ENCODE results near the gene ZBTB7B. TPM values are rescaled to one million over a fixed set of nuclear protein-coding genes. Genes with fewer than 3 reads are reported as not detected.

ZBTB7B gene
- total RNA-seq, 4 donors from 2014 or later, result 3.8 to 53.4 (median 11.9) TPM

- H3K4me1 ChIP-seq, result peaks cover 7 to 8% of the 10 kb centered on the region in 2 donors
- H3K36me3 ChIP-seq, result no peaks in the 10 kb centered on the region
- H3K27ac ChIP-seq, result peak overlapping the region in 1 of 2 donors; percentile 33
- H3K27me3 ChIP-seq, result no peaks in the 10 kb centered on the region
- no peaks in the 10 kb centered on the region for H3K9me3 ChIP-seq
- H3K4me3 ChIP-seq, result no peak overlapping the region
- intact Hi-C loops (cut with DNase I; ENCODE audit: low total_unique reads), result no loop called here
- DNase-seq, result no peak
- TF ChIP-seq POLR2A (IDR thresholded peaks at IDR 0.05), result no peak
- no peak for TF ChIP-seq CTCF (IDR thresholded peaks at IDR 0.05)
These were observed 35.2 kb upstream of the ZBTB7B start for GRCh38 chr1:154967331-154967950.

GRCh38 chr1:154968731-154969130 is 33.9 kb upstream of the ZBTB7B start:
- Histone ChIP-seq H3K9me3 (no peaks in the 10 kb centered on the region), H3K36me3 (no peaks in the 10 kb centered on the region), H3K27ac (peak overlapping the region; percentile 99), H3K4me3 (no peak overlapping the region), H3K4me1 (peaks cover 3 to 8% of the 10 kb centered on the region in 2 donors), H3K27me3 (no peaks in the 10 kb centered on the region)
- intact Hi-C loops (cut with DNase I; ENCODE audit: low total_unique reads), result no loop called here
- no peak for TF ChIP-seq CTCF (IDR thresholded peaks at IDR 0.05)
- TF ChIP-seq POLR2A (IDR thresholded peaks at IDR 0.05), result no peak
- DNase-seq, result no peak

- peaks cover 3 to 8% of the 10 kb centered on the region in 2 donors for H3K4me1 ChIP-seq
These were observed 33.4 kb upstream of the ZBTB7B start for GRCh38 chr1:154969246-154969645.

GRCh38 chr1:154969860-154970452 is 32.6 kb upstream of the ZBTB7B start:
- TF ChIP-seq POLR2A (IDR thresholded peaks at IDR 0.05) (no peak), CTCF (IDR thresholded peaks at IDR 0.05) (no peak)
- Histone ChIP-seq H3K27me3 (no peaks in the 10 kb centered on the region), H3K9me3 (no peaks in the 10 kb centered on the region), H3K36me3 (no peaks in the 10 kb centered on the region), H3K4me1 (peaks cover 3 to 8% of the 10 kb centered on the region in 2 donors), H3K27ac (peak overlapping the region; percentile 99), H3K4me3 (peak overlapping the region; percentile 30 to 37)
- intact Hi-C loops (cut with DNase I; ENCODE audit: low total_unique reads), result no loop called here
- DNase-seq, result peak; percentile 56 to 58

More at GRCh38 chr1:154969246-154969645, 33.4 kb upstream of the ZBTB7B start:
- H3K9me3 ChIP-seq, result no peaks in the 10 kb centered on the region
- peak overlapping the region; percentile 99 for H3K27ac ChIP-seq
- DNase-seq, result no peak
- H3K4me3 ChIP-seq, result peak overlapping the region in 1 of 2 donors; percentile 37
- no peaks in the 10 kb centered on the region for H3K27me3 ChIP-seq
- intact Hi-C loops (cut with DNase I; ENCODE audit: low total_unique reads), result no loop called here
- TF ChIP-seq POLR2A (IDR thresholded peaks at IDR 0.05), result no peak
- TF ChIP-seq CTCF (IDR thresholded peaks at IDR 0.05), result no peak
- H3K36me3 ChIP-seq, result no peaks in the 10 kb centered on the region

GRCh38 chr1:154970631-154971340 is 31.8 kb upstream of the ZBTB7B start, which contains the start of gene SHC1:
Gene SHC1 (minus strand): TSS chr1:154970747. CDS start chr1:154970526, 221 bp downstream.
- intact Hi-C loops (cut with DNase I; ENCODE audit: low total_unique reads), result no loop called here
- Histone ChIP-seq H3K4me1 (peaks cover 3 to 8% of the 10 kb centered on the region in 2 donors), H3K4me3 (peak within 1 kb of the TSS; percentile 30 to 37), H3K27ac (peak within 1 kb of the TSS; percentile 99), H3K9me3 (no peaks in the 10 kb centered on the region), H3K27me3 (no peaks in the 10 kb centered on the region), H3K36me3 (no peaks in the 10 kb centered on the region)
- TF ChIP-seq CTCF (IDR thresholded peaks at IDR 0.05) (no peak), POLR2A (IDR thresholded peaks at IDR 0.05) (peak; percentile 93 to 96)
- peak; percentile 96 to 97 for DNase-seq
